Adrenal gland (tissue), 5 donors: ENCODE data around the gene RET.

Experiments
- CTCF ChIP-seq, 6 experiments: fragments of 450-650 bp in 4 of 6; fragments of 200-600 bp in 2 of 6; sonication (generic) in 1 of 6; IDR thresholded peaks; 1 replicate in 5 of 6; 2 replicates in 1 of 6; pipeline versions ENCODE4 v1.5.1 to v1.8.0; 2016 to 2021; ENCODE audit warnings: antibody characterized with exemption in 6 of 6, mild to moderate bottlenecking in 2 of 6, moderate library complexity in 1 of 6
- POLR2A ChIP-seq, 2 donors: fragments of 450-650 bp; IDR thresholded peaks; one replicate each; pipeline ENCODE4 v1.6.1; 2017; ENCODE audit warnings: antibody characterized with exemption in 2 of 2, mild to moderate bottlenecking in 2 of 2, moderate library complexity in 1 of 2
- donor health status: DM: no; HTN: no; CAD: no.

GRCh38 chr10:43145311-43145710, 68.4 kb downstream of the RET start:
- no peak for TF ChIP-seq CTCF (IDR thresholded peaks at IDR 0.05)
- no peak for TF ChIP-seq POLR2A (IDR thresholded peaks at IDR 0.05)
